ENCODE data around the gene SLC38A8.

SLC38A8 gene

DNA sequence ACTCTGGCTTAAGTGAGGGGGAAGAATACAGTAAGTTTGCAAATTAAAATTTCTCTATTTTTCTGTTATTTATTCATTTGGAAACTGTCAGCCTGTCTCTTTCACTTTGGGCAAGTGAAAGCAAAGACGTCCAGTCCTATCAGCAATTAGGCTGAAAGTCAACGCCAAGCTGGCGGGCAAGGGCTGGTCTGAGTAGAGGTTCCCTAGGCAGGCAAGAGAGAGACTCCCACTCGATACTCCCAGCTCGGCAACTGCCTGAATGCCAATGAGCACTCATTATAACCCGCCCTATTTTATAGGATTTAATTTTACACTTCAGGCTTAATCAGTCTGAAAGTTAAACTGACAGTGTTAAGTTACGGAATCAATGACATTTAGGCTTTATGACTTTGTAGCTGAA is 14.3 kb upstream of the SLC38A8 start:
- H3K4me3 ChIP-seq (IDR thresholded peaks at IDR 0.05; ENCODE audit: insufficient read depth, low read depth, low read length), result no peak overlapping the region
- TF ChIP-seq, protein P1, sequence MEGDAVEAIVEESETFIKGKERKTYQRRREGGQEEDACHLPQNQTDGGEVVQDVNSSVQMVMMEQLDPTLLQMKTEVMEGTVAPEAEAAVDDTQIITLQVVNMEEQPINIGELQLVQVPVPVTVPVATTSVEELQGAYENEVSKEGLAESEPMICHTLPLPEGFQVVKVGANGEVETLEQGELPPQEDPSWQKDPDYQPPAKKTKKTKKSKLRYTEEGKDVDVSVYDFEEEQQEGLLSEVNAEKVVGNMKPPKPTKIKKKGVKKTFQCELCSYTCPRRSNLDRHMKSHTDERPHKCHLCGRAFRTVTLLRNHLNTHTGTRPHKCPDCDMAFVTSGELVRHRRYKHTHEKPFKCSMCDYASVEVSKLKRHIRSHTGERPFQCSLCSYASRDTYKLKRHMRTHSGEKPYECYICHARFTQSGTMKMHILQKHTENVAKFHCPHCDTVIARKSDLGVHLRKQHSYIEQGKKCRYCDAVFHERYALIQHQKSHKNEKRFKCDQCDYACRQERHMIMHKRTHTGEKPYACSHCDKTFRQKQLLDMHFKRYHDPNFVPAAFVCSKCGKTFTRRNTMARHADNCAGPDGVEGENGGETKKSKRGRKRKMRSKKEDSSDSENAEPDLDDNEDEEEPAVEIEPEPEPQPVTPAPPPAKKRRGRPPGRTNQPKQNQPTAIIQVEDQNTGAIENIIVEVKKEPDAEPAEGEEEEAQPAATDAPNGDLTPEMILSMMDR (conservative IDR thresholded peaks at IDR 0.05; ENCODE audit: low read depth, low read length), result no peak
- no peaks in the 10 kb centered on the region for H3K27me3 ChIP-seq (ENCODE audit: insufficient read depth, low read depth)
- H3K27ac ChIP-seq, result no peak overlapping the region
- no peak overlapping the region for H3K4me2 ChIP-seq
- no peaks in the 10 kb centered on the region for H3K4me1 ChIP-seq (ENCODE audit: low read depth, poor library complexity, severe bottlenecking)
- H3K79me2 ChIP-seq (ENCODE audit: insufficient read depth, low read depth), result no peaks in the 10 kb centered on the region
- no peaks in the 10 kb centered on the region for H4K20me1 ChIP-seq (ENCODE audit: insufficient read depth)
- no peak overlapping the region for H3K9ac ChIP-seq
- H2AFZ ChIP-seq (ENCODE audit: low read depth), result no peak overlapping the region
- H3K36me3 ChIP-seq (ENCODE audit: insufficient read depth), result peaks cover 5% of the 10 kb centered on the region; the same call in 1 of the 2 replicates

DNA sequence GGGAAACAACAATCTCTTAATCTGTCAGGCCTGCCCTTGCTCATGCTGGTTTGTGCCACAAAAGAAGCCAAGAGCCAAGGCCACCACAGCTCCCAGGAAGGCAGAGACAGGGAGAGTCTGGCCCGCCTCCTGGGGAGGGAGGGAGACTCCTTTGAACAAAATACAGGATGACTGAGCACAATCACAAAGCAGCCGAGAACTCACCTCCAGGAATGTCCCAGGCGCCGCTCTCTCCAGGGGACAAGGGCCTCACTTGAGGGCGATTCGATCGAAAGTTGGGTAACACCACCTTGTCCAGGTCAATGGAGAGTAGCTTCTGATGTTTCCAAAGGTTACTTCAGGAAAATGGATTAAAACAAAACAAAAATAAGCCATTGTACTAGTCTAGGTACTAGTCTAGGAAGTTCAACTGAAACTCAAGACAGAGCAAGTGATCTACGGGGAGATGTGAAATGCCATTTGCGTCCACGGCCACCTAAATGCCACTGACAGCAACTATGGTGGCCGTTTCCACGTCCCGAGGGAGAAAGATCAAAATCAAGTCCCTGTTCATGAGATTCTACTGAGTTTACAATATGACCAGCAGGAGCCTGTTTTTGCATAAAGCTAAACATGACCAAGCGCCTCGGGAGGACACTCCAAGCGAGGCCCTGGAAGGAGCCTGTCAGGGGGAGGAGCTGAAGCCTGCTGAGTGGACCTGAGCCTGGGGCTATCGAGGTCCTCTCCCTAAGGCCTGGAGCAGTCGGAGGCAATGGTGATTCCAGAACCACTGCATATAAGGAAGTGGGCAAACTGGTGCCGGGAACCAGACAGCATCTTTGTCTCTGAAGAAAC is 13.4 kb upstream of the SLC38A8 start:
- peaks cover 3% of the 10 kb centered on the region; the same call in 1 of the 2 replicates for H3K36me3 ChIP-seq (ENCODE audit: insufficient read depth)
- H2AFZ ChIP-seq (ENCODE audit: low read depth), result no peak overlapping the region
- no peaks in the 10 kb centered on the region for H4K20me1 ChIP-seq (ENCODE audit: insufficient read depth)
- H3K27ac ChIP-seq, result no peak overlapping the region
- no peaks in the 10 kb centered on the region for H3K4me1 ChIP-seq (ENCODE audit: low read depth, poor library complexity, severe bottlenecking)
- H3K27me3 ChIP-seq (ENCODE audit: insufficient read depth, low read depth), result no peaks in the 10 kb centered on the region
- H3K9ac ChIP-seq, result no peak overlapping the region
- no peaks in the 10 kb centered on the region for H3K79me2 ChIP-seq (ENCODE audit: insufficient read depth, low read depth)
- no peak overlapping the region for H3K4me2 ChIP-seq
- no peak overlapping the region for H3K4me3 ChIP-seq (IDR thresholded peaks at IDR 0.05; ENCODE audit: insufficient read depth, low read depth, low read length)
- TF ChIP-seq, protein P1 (conservative IDR thresholded peaks at IDR 0.05; ENCODE audit: low read depth, low read length), result no peak

- Histone ChIP-seq H3K4me2 (no peak overlapping the region), H3K36me3 (ENCODE audit: insufficient read depth) (no peaks in the 10 kb centered on the region; the same call in 1 of the 2 replicates), H3K9ac (no peak overlapping the region), H3K4me1 (ENCODE audit: low read depth, poor library complexity, severe bottlenecking) (no peaks in the 10 kb centered on the region), H3K4me3 (IDR thresholded peaks at IDR 0.05; ENCODE audit: insufficient read depth, low read depth, low read length) (no peak overlapping the region), H3K79me2 (ENCODE audit: insufficient read depth, low read depth) (no peaks in the 10 kb centered on the region), H2AFZ (ENCODE audit: low read depth) (no peak overlapping the region), H3K27me3 (ENCODE audit: insufficient read depth, low read depth) (no peaks in the 10 kb centered on the region), H4K20me1 (ENCODE audit: insufficient read depth) (no peaks in the 10 kb centered on the region), H3K27ac (no peak overlapping the region)
- TF ChIP-seq, protein P1 (conservative IDR thresholded peaks at IDR 0.05; ENCODE audit: low read depth, low read length), result no peak
Measured at GRCh38 chr16:84055366-84055765, 12.8 kb upstream of the SLC38A8 start.

DNA sequence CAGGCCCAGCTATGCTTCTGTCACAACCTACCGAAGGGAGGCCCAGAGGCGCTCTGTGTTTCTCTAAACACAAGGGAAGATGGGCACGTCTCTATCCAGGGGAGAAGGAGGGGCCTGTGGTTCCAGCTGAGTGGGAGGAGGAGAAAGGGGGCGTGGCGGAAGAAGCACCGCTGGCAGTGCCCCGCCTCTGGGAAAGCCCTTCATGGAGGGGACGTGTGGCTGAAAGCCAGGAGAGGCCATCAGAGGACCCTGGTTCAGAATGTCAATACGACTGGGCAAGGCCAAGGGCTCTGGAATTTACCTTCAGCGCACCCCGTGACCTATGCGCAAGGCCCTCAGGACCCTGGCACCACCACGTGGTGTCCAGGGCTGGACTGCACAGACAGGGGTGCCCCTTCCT is 12.3 kb upstream of the SLC38A8 start:
- Histone ChIP-seq H2AFZ (ENCODE audit: low read depth) (no peak overlapping the region), H3K4me2 (no peak overlapping the region), H3K27ac (no peak overlapping the region), H3K27me3 (ENCODE audit: insufficient read depth, low read depth) (no peaks in the 10 kb centered on the region), H4K20me1 (ENCODE audit: insufficient read depth) (no peaks in the 10 kb centered on the region), H3K79me2 (ENCODE audit: insufficient read depth, low read depth) (no peaks in the 10 kb centered on the region), H3K4me1 (ENCODE audit: low read depth, poor library complexity, severe bottlenecking) (no peaks in the 10 kb centered on the region), H3K9ac (no peak overlapping the region), H3K36me3 (ENCODE audit: insufficient read depth) (no peaks in the 10 kb centered on the region; the same call in 1 of the 2 replicates), H3K4me3 (IDR thresholded peaks at IDR 0.05; ENCODE audit: insufficient read depth, low read depth, low read length) (no peak overlapping the region)
- TF ChIP-seq, protein P1 (conservative IDR thresholded peaks at IDR 0.05; ENCODE audit: low read depth, low read length), result no peak
